GM23338 (cell line): ENCODE results near the gene UBE2QL1. TPM values are rescaled to one million over a fixed set of nuclear protein-coding genes. Genes with fewer than 3 reads are reported as not detected.

Experiments
- ATAC-seq: fragments of 200-7000 bp; cut with Tn5 transposase; 3 replicates; pipeline ENCODE4 v1.9.1; 2020
- DNase-seq: peaks from one replicate; pipeline ENCODE4 v3.0.0-alpha.2; 2015; ENCODE audit warnings: low spot score
- H2AFZ ChIP-seq: fragments of 200-600 bp; sonication (generic); 2 replicates; pipeline ENCODE4 v1.8.0; 2016; ENCODE audit warnings: antibody characterized with exemption, mild to moderate bottlenecking, moderate library complexity
- H3F3A ChIP-seq: fragments of 200-600 bp; sonication (generic); replicated peaks from 2 replicates; pipeline ENCODE4 v1.8.0; 2017; ENCODE audit warnings: antibody characterized with exemption, mixed run types, low read depth
- H3K27ac ChIP-seq: fragments of 200-600 bp; sonication (generic); 2 replicates; pipeline ENCODE4 v1.6.1; 2016; ENCODE audit warnings: low read depth
- H3K27me3 ChIP-seq: fragments of 200-600 bp; sonication (generic); 2 replicates; pipeline ENCODE4 v1.8.0; 2016; ENCODE audit warnings: mild to moderate bottlenecking, mixed run types, moderate library complexity; ENCODE audit not compliant: insufficient read depth
- H3K36me3 ChIP-seq: fragments of 200-600 bp; sonication (generic); 2 replicates; pipeline ENCODE4 v1.8.0; 2016; ENCODE audit warnings: mild to moderate bottlenecking; ENCODE audit not compliant: insufficient read depth
- H3K4me1 ChIP-seq: fragments of 200-600 bp; sonication (generic); 2 replicates; pipeline ENCODE4 v1.8.0; 2016; ENCODE audit warnings: mild to moderate bottlenecking, moderate library complexity; ENCODE audit not compliant: insufficient read depth
- H3K4me2 ChIP-seq: fragments of 200-600 bp; sonication (generic); 2 replicates; pipeline ENCODE4 v1.7.1; 2017; ENCODE audit warnings: mixed run types
- H3K4me3 ChIP-seq: fragments of 200-600 bp; sonication (generic); 2 replicates; pipeline ENCODE4 v1.6.1; 2016; ENCODE audit warnings: mixed run types
- H3K79me2 ChIP-seq: fragments of 200-600 bp; sonication (generic); replicated peaks from 2 replicates; pipeline ENCODE4 v1.8.0; 2017; ENCODE audit warnings: mild to moderate bottlenecking; ENCODE audit not compliant: insufficient read depth
- H3K9me2 ChIP-seq: fragments of 200-600 bp; sonication (generic); 2 replicates; pipeline ENCODE4 v1.8.0; 2017; ENCODE audit not compliant: insufficient read depth
- H4K20me1 ChIP-seq: fragments of 200-600 bp; sonication (generic); replicated peaks from 2 replicates; pipeline ENCODE4 v1.8.0; 2017; ENCODE audit warnings: mild to moderate bottlenecking; ENCODE audit not compliant: insufficient read depth
- H3K27ac Mint-ChIP-seq: 2 replicates; pipeline ENCODE4 v1.8.0; 2020; ENCODE audit warnings: inconsistent platforms, mild to moderate bottlenecking, moderate library complexity, mixed read lengths
- H3K27me3 Mint-ChIP-seq: 3 replicates; pipeline ENCODE4 v1.8.0; 2022; ENCODE audit warnings: low read depth, mild to moderate bottlenecking, moderate library complexity, mixed read lengths, inconsistent platforms; ENCODE audit not compliant: insufficient read depth, poor library complexity
- H3K36me3 Mint-ChIP-seq: 3 replicates; pipeline ENCODE4 v1.8.0; 2021; ENCODE audit warnings: low read depth, mild to moderate bottlenecking, inconsistent platforms, moderate library complexity, mixed read lengths
- H3K4me1 Mint-ChIP-seq: 3 replicates; pipeline ENCODE4 v1.8.0; 2020; ENCODE audit warnings: mild to moderate bottlenecking, inconsistent platforms, mixed read lengths
- H3K4me3 Mint-ChIP-seq: 3 replicates; pipeline ENCODE4 v1.8.0; 2021; ENCODE audit warnings: moderate library complexity, mild to moderate bottlenecking, inconsistent platforms, mixed read lengths
- H3K9me3 Mint-ChIP-seq: 3 replicates; pipeline ENCODE4 v1.8.0; 2020; ENCODE audit warnings: moderate library complexity, mild to moderate bottlenecking, inconsistent platforms, mixed read lengths
- ETS1 ChIP-seq: IDR thresholded peaks from 2 replicates; pipeline ENCODE4 v1.6.1; 2016; ENCODE audit warnings: antibody characterized with exemption
- EZH2 ChIP-seq: fragments of 200-600 bp; sonication (generic); IDR thresholded peaks from one replicate; pipeline ENCODE4 v1.8.0; 2017; ENCODE audit warnings: antibody characterized with exemption, mild to moderate bottlenecking, low read depth; ENCODE audit not compliant: unreplicated experiment
- EZH2phosphoT487 ChIP-seq: fragments of 200-600 bp; sonication (generic); IDR thresholded peaks from one replicate; pipeline ENCODE4 v1.8.1; 2018; ENCODE audit warnings: antibody characterized with exemption; ENCODE audit not compliant: unreplicated experiment
- POLR2AphosphoS5 ChIP-seq: IDR thresholded peaks from 2 replicates; pipeline ENCODE4 v1.6.1; 2016; ENCODE audit warnings: antibody characterized with exemption, low read depth
- REST ChIP-seq: IDR thresholded peaks from one replicate; pipeline ENCODE4 v1.6.1; 2018; ENCODE audit warnings: antibody characterized with exemption; ENCODE audit not compliant: unreplicated experiment
- polyA plus RNA-seq: library from polyadenylated mRNA; unstranded; fragments of >200 nt; fragmentation: Nextera tagmentation; extraction: Ambion mirVana; gene quantifications from 2 replicates; pipeline ENCODE4 v1.2.1, GENCODE V29; 2016
- total RNA-seq: library from RNA; depleted of rRNA; stranded (reverse); fragments of >200 nt; shearing (Covaris generic); gene quantifications from 2 replicates; pipeline ENCODE4 v1.2.3, GENCODE V29; 2014

The UBE2QL1 gene
- total and polyA plus RNA-seq, 2 experiments from 2014 or later: 0.40 to 0.83 TPM

GRCh38 chr5:6483880-6484382, 35.3 kb downstream of the UBE2QL1 start:
- H3K4me2 ChIP-seq: no peak overlapping the region
- Mint-ChIP-seq H3K27ac (no peak overlapping the region), H3K4me3 (no peak overlapping the region), H3K36me3 (no peaks in the 10 kb centered on the region), H3K27me3 (peaks cover 6% of the 10 kb centered on the region), H3K9me3 (no peaks in the 10 kb centered on the region), H3K4me1 (no peaks in the 10 kb centered on the region)
- no peaks in the 10 kb centered on the region for H3K79me2 ChIP-seq
- H4K20me1 ChIP-seq: no peaks in the 10 kb centered on the region
- H3K9me2 ChIP-seq: no peaks in the 10 kb centered on the region
- H3K4me1 ChIP-seq: no peaks in the 10 kb centered on the region
- no peaks in the 10 kb centered on the region for H3F3A ChIP-seq
- no peaks in the 10 kb centered on the region for H3K27me3 ChIP-seq
- H2AFZ ChIP-seq: no peak overlapping the region
- ATAC-seq (no peak), DNase-seq (no peak)
- no peak overlapping the region for H3K4me3 ChIP-seq
- no peaks in the 10 kb centered on the region for H3K36me3 ChIP-seq
- no peak overlapping the region for H3K27ac ChIP-seq
- no peak for TF ChIP-seq EZH2
- TF ChIP-seq POLR2AphosphoS5: no peak
- no peak for TF ChIP-seq REST
- TF ChIP-seq ETS1: no peak

- H3K27me3 Mint-ChIP-seq: peaks cover 5% of the 10 kb centered on the region
- Histone ChIP-seq H4K20me1 (no peaks in the 10 kb centered on the region), H3K4me1 (no peaks in the 10 kb centered on the region), H3F3A (no peaks in the 10 kb centered on the region), H3K27me3 (no peaks in the 10 kb centered on the region), H3K36me3 (no peaks in the 10 kb centered on the region), H3K9me2 (no peaks in the 10 kb centered on the region), H2AFZ (no peak overlapping the region), H3K27ac (no peak overlapping the region), H3K4me2 (no peak overlapping the region), H3K4me3 (no peak overlapping the region), H3K79me2 (no peaks in the 10 kb centered on the region)
- no peak for ATAC-seq
- H3K9me3 Mint-ChIP-seq: no peaks in the 10 kb centered on the region
- H3K4me3 Mint-ChIP-seq: no peak overlapping the region
- no peak for DNase-seq
- TF ChIP-seq EZH2phosphoT487 (no peak), ETS1 (no peak)
- H3K4me1 Mint-ChIP-seq: no peaks in the 10 kb centered on the region
- H3K36me3 Mint-ChIP-seq: no peaks in the 10 kb centered on the region
- H3K27ac Mint-ChIP-seq: no peak overlapping the region
Observed at GRCh38 chr5:6484446-6484845, 35.8 kb downstream of the UBE2QL1 start.
